Body of pancreas (tissue), 4 donors: ENCODE measurements around the gene RAB9A.

Experiments
- POLR2A ChIP-seq, 3 donors: fragments of 450-650 bp; IDR thresholded peaks; one replicate each; pipeline ENCODE4 v1.6.1; 2016; ENCODE audit warnings: antibody characterized with exemption in 3 of 3, mild to moderate bottlenecking in 2 of 3
- TF ChIP-seq, protein P1 (sequence below), 7 experiments: fragments of 450-650 bp in 4 of 7; fragments of 200-600 bp in 3 of 7; sonication (generic) in 3 of 7; IDR thresholded peaks; one replicate each; pipeline ENCODE4 v1.5.1; 2016 to 2019; ENCODE audit warnings: antibody characterized with exemption in 7 of 7

GRCh38 chrX:13703589-13703988, 14.7 kb downstream of the RAB9A start:
- TF ChIP-seq POLR2A (IDR thresholded peaks at IDR 0.05), result no peak
- TF ChIP-seq, protein P1, sequence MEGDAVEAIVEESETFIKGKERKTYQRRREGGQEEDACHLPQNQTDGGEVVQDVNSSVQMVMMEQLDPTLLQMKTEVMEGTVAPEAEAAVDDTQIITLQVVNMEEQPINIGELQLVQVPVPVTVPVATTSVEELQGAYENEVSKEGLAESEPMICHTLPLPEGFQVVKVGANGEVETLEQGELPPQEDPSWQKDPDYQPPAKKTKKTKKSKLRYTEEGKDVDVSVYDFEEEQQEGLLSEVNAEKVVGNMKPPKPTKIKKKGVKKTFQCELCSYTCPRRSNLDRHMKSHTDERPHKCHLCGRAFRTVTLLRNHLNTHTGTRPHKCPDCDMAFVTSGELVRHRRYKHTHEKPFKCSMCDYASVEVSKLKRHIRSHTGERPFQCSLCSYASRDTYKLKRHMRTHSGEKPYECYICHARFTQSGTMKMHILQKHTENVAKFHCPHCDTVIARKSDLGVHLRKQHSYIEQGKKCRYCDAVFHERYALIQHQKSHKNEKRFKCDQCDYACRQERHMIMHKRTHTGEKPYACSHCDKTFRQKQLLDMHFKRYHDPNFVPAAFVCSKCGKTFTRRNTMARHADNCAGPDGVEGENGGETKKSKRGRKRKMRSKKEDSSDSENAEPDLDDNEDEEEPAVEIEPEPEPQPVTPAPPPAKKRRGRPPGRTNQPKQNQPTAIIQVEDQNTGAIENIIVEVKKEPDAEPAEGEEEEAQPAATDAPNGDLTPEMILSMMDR (IDR thresholded peaks at IDR 0.05), result no peak
